NCI-H82 treated with DMSO at 0.1 percent for 48 hours (cell line): Measurements from ENCODE around the gene MATN4.
"Not testable (repeated sequence)": the region's sequence is repeated elsewhere in the genome, so short reads cannot be mapped to it uniquely, and the experiment has no call there.

Experiments used
- DNase-seq: peaks from one replicate; lab custom pipeline; 2025; ENCODE audit not compliant: unreplicated experiment; lab: John Stamatoyannopoulos, UW

The MATN4 gene, protein sequence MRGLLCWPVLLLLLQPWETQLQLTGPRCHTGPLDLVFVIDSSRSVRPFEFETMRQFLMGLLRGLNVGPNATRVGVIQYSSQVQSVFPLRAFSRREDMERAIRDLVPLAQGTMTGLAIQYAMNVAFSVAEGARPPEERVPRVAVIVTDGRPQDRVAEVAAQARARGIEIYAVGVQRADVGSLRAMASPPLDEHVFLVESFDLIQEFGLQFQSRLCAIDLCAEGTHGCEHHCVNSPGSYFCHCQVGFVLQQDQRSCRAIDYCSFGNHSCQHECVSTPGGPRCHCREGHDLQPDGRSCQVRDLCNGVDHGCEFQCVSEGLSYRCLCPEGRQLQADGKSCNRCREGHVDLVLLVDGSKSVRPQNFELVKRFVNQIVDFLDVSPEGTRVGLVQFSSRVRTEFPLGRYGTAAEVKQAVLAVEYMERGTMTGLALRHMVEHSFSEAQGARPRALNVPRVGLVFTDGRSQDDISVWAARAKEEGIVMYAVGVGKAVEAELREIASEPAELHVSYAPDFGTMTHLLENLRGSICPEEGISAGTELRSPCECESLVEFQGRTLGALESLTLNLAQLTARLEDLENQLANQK

GRCh38 chr20:45308117-45308778 is at the start of gene MATN4:
MATN4 (minus strand) TSS chr20:45308299; CDS start chr20:45305582, 2,717 bp downstream.
- DNase-seq: no peak

- DNase-seq: no peak
Measured at GRCh38 chr20:45355209-45356084, 47.3 kb upstream of the MATN4 start.

DNA sequence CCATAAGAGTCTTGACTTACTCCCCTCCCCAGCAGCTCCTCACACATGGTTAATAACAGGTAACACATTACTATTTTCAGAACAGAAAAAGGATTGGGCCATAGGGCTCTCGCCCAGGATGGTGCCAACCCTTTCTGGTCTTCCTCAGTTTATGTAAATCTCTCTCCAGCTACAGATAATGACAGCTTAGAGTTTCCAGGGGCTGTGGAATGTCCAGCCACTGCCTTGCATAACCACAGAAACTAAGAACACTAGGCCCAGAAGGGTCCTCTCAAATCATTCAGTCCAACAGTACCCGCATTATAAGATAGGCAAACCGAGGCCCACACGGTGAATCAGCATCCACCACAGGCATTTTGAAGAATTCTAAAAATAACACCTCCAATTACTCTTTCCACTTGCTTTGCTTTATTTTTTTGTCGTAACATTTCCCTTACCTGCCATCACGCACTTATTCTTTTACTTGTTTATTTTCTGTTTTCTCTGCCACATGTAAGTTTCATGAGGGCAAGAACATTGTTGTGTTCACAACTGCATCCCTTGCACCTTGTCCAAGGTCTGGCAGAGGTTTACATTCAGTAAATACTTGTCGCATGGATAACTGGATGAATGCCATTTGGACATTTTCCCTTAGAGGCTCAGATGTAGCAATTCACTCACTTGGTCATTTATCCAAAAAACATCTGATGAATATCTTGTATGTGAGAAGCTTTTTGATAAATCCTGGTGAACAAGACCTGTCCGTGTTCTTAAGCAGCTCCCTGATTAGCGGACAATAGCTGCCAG is 46.5 kb upstream of the MATN4 start:
- DNase-seq: no peak

- no peak for DNase-seq
Measured at GRCh38 chr20:45353746-45354145, 45.6 kb upstream of the MATN4 start.

GRCh38 chr20:45352729-45353128 is 44.6 kb upstream of the MATN4 start:
- no peak for DNase-seq

- DNase-seq: not testable (repeated sequence)
Measured at GRCh38 chr20:45350795-45351194, 42.7 kb upstream of the MATN4 start.

DNA sequence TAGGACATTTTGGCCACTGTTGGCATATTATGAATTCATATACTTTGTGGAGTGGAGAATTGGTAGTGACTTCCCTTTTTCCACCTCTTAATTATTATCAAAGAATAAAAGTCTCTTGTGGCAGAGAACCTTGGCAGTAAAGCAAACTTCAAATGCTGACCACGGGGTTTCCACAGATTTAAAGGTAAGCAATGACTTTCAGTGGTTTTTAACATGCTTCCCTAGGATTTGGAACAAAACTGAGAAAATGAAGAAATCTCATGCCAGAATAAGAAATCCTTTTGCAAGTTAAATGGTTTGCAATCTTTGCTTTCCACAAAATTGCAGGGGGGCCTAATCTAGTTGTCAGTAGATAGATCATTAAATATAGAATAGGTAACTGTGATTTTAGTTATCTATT is 42.1 kb upstream of the MATN4 start:
- no peak for DNase-seq

- DNase-seq: peak; percentile 23
Measured at GRCh38 chr20:45347936-45348778, 40.1 kb upstream of the MATN4 start, which contains the start of gene SDC4. SDC4 (minus strand) TSS chr20:45348424; CDS start chr20:45348384, 40 bp downstream.

DNA sequence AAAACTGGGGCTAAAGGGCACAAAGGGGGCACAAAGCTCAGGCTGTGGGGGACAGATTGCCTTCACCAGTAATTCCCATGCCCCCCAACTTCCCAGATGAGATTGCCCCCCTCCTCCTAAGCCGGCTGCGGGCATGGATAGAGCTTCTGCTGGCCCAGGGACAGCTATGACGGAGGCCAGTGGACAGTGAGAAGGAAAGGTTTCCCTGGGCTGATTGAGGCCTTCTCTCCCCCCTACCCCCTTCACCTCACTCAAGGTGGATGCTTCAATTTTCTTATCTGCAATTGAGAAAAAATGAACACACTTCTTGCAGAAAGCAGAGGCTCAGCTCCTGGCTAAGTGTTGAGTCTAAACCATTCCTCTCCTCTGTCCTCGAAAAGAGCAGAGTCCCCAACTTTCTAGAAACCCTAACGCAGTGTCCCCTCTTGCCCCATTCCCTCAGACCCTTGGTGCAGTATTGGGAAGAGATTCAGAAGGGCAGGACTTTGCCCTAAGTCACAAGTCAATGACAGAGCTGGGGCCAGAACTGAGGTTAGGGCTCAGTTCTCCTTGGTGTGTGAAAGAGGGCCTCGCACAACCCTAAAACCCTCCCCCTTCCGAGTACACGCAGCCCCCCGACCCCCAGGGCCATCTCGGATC is 39.3 kb upstream of the MATN4 start:
- no peak for DNase-seq

DNA sequence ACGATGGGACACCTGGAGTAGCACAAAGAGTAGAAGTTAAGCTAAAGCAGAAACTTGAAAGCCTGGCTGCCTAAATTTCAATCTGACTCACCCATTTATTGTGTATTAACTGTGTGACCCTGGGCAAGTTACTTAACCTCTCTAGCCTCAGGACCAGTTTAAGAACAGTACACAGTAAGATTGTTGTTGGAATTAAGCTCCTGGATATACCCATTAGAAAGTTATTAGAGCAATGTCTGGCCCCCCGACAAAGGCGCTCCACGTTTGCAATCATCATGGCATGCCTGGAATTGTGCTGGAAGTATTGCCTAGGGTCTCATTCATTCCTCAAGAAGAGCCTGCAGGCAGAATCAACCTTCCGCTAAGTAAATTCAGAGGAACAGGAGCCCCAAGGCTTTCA is 38.8 kb upstream of the MATN4 start:
- no peak for DNase-seq

GRCh38 chr20:45346291-45346718 is 38.2 kb upstream of the MATN4 start:
- no peak for DNase-seq

GRCh38 chr20:45345104-45345936 is 37.2 kb upstream of the MATN4 start:
- DNase-seq: peak; percentile 34

DNA sequence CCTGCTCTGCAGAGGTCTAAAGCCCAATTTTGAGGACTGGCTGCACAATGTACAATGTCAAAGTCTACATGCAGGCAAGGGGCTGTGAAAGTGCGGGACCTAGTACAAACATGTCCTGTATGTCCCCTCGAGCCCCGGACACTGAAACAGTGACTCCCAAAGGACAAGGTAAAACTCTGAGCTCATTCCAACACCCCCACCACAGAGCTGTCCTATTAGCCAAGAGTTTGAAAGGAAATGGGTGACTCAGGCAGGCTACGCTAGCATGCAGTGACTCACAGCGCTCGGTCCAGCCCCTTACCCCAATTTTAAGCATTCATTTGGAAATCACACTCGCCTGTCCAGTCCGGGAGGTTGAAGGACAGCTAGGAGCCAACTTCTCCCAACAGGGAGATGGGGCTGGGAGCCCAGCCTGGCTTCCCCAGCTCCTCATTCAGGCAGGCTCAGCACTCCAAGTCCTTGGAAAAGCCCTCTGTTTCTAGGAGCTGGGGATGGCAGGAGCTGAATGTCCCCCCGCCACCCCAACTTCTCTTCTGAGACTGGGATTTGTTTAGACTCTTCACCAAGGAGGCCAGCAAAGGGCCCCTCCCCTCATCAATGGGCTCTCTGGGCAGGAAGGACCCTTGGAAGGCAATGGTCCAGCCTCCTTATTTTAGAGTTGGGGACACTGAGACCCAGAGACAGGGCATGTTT is 36.2 kb upstream of the MATN4 start:
- no peak for DNase-seq

DNA sequence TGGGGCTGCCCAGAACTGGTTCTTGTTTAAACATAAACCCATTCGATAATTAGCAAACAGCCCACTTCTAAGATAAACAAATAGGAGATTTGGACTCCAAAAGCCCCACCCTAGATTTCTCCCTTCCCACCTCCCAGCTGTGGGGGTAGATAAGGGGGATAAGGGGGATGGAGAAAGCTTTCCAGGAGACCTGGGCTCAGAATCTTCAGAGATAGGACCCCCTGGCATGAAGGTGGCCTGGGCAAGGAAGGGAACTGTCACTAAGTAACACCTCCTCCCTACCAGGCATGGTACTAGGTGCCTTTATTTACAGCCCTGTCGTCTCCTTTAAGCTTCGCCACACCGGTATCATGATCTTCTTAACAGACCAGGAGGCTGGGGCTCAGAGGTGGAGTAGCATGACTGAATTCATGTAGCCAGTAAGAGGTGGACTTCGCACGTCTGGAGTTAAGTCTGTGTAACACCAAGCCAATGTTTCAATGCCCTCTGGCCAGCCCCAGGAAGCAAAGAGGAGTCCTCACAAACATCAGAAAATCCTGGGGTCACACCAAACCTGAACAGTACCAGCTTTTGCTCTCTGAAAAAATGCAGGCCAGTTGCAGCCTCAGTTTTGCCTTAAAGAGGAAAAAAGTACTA is 35.6 kb upstream of the MATN4 start:
- DNase-seq: peak; percentile 65

DNA sequence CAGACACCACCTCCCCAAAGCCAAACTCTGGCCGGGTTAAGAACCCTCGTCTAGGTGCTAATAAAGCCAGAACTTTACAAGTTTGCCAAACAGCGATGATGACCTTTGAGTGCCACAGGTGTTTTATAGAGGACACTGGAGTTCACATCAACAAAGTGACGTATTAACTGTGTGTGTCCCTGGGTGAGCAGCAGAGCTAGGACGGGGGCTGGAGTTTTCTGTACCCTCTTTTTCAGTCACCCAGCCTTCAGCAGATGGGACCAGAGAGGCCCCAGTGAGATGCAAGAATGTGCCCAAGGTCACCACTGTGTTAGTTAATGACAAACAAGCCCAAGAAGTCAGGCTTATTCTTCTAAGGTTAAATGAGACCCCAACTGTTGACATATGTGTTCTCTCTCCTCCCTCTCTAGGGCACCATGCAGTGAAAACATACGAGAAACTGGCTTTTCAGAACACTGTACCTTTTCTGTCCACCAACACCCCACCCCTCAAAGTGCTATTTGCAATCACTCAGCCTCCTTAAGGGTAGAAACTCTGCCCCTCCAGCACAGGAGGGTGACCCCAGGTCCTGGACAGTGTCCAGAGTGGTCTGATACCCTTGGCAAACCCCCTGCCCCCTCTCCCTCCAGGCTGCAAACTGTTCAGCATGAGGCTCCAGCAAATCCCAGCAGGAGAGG is 34.9 kb upstream of the MATN4 start:
- no peak for DNase-seq
